ENCODE data around the gene ME1. TPM values are rescaled to one million over a fixed set of nuclear protein-coding genes. Genes with fewer than 3 reads are reported as not detected.

ME1 gene
- total RNA-seq, 1 donor from 2014 or later, result 4.2 TPM

DNA sequence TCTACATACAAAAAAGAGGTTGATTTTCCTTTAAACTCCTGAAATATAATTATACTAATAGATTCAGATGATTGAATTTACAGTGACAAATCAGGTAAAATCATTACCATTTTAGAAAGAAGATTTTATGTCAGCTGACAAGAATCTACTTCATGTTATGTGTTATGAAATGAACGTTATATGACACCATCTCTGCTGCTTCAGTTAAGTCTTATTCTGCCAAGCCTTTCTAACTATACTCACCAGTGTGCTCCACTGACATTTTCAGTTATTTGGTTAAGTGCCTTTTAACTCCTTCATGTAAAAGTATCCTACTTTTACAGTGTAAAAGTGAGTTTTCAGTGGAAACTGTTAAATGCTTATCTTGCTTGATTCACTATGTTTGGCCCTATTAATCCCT lies 157.3 kb downstream of the ME1 start:
- DNase-seq (ENCODE audit: extremely low spot score, unreplicated experiment), result no peak
- Mint-ChIP-seq H3K36me3 (no peaks in the 10 kb centered on the region), H3K27ac (no peak overlapping the region), H3K27me3 (no peaks in the 10 kb centered on the region), H3K4me1 (ENCODE audit: unreplicated experiment) (no peaks in the 10 kb centered on the region), H3K9me3 (no peaks in the 10 kb centered on the region), H3K4me3 (no peak overlapping the region)
- TF ChIP-seq, protein P1, sequence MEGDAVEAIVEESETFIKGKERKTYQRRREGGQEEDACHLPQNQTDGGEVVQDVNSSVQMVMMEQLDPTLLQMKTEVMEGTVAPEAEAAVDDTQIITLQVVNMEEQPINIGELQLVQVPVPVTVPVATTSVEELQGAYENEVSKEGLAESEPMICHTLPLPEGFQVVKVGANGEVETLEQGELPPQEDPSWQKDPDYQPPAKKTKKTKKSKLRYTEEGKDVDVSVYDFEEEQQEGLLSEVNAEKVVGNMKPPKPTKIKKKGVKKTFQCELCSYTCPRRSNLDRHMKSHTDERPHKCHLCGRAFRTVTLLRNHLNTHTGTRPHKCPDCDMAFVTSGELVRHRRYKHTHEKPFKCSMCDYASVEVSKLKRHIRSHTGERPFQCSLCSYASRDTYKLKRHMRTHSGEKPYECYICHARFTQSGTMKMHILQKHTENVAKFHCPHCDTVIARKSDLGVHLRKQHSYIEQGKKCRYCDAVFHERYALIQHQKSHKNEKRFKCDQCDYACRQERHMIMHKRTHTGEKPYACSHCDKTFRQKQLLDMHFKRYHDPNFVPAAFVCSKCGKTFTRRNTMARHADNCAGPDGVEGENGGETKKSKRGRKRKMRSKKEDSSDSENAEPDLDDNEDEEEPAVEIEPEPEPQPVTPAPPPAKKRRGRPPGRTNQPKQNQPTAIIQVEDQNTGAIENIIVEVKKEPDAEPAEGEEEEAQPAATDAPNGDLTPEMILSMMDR (conservative IDR thresholded peaks at IDR 0.05), result no peak

DNA sequence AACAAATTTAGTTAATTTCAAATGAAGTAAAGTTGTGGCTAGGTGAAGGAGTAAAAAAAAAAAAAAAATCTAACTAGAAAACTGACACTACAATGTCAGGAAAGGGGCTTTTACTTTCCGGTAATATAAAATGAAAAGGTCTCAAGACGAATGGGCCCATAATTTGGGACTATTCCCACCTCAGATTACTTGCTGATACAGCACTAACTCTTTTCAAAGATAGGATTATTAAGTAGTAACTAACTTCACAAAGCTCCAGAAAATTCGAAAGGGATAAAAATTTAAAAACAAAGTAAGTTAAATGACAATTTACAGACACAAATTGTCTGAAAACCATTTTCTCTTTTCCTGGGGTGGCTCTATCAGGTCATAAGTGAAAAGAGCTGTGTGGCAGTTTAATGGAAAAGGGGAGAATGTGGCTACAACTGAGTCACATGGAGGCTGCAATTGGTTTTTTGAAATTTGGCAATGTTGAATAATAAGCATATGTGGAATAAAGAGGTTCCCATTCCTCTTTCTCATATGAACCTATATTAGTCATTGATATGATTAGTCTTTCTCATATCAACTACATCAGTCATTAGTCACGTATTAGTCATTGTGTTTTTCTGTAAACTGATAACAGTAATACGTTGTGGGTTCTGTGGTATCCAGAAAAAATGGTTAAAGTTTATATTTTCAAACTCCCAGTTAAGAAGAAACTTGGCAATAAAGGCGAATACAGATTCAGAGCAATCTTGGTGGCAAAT lies 159.7 kb downstream of the ME1 start:
- H3K4me3 Mint-ChIP-seq, result no peak overlapping the region
- H3K9me3 Mint-ChIP-seq, result no peaks in the 10 kb centered on the region
- no peak overlapping the region for H3K27ac Mint-ChIP-seq
- DNase-seq (ENCODE audit: extremely low spot score, unreplicated experiment), result no peak
- TF ChIP-seq, protein P1 (conservative IDR thresholded peaks at IDR 0.05), result no peak
- no peaks in the 10 kb centered on the region for H3K27me3 Mint-ChIP-seq
- H3K4me1 Mint-ChIP-seq (ENCODE audit: unreplicated experiment), result no peaks in the 10 kb centered on the region
- H3K36me3 Mint-ChIP-seq, result no peaks in the 10 kb centered on the region

DNA sequence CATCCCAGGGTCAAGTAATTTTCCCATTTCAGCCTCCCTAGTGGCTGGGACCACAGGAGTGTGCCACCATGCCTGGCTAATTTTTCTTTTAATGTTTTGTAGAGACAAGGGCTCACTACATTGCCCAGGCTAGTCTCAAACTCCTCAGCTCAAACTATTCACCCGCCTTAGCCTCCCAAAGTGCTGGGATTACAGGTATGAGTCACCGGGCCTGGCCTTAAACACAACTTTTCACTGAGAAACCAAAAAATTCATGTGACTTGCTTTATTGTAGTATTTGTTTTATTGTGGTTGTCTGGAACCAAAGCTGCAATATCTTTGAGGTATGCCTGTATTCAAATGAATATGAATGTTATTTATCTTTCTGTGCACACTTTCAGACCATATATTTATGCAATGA lies 165.5 kb downstream of the ME1 start:
- Mint-ChIP-seq H3K4me1 (ENCODE audit: unreplicated experiment) (no peaks in the 10 kb centered on the region), H3K9me3 (no peaks in the 10 kb centered on the region), H3K27ac (no peak overlapping the region), H3K36me3 (no peaks in the 10 kb centered on the region), H3K27me3 (no peaks in the 10 kb centered on the region), H3K4me3 (no peak overlapping the region)
- TF ChIP-seq, protein P1 (conservative IDR thresholded peaks at IDR 0.05), result no peak
- no peak for DNase-seq (ENCODE audit: extremely low spot score, unreplicated experiment)

DNA sequence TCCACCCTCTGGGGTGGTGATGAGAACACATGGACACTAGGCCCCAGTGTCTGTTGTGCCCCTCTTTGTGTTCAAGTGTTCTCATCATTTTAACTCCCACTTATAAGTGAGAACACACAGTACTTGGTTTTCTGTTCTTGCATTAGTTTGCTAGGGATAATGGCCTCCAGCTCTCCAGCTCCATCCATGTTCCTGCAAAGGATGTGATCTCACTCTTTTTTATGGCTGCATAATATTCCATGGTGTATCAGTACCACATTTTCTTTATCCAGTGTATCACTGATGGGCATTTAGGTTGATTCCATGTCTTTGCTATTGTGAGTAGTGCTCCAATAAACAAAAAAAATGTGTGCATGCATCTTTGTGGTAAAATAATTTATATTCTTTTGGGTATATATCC lies 170.3 kb downstream of the ME1 start:
- Mint-ChIP-seq H3K27me3 (no peaks in the 10 kb centered on the region), H3K4me1 (ENCODE audit: unreplicated experiment) (no peaks in the 10 kb centered on the region), H3K36me3 (no peaks in the 10 kb centered on the region), H3K27ac (no peak overlapping the region), H3K4me3 (no peak overlapping the region), H3K9me3 (no peaks in the 10 kb centered on the region)
- DNase-seq (ENCODE audit: extremely low spot score, unreplicated experiment), result no peak
- TF ChIP-seq, protein P1 (conservative IDR thresholded peaks at IDR 0.05), result no peak

DNA sequence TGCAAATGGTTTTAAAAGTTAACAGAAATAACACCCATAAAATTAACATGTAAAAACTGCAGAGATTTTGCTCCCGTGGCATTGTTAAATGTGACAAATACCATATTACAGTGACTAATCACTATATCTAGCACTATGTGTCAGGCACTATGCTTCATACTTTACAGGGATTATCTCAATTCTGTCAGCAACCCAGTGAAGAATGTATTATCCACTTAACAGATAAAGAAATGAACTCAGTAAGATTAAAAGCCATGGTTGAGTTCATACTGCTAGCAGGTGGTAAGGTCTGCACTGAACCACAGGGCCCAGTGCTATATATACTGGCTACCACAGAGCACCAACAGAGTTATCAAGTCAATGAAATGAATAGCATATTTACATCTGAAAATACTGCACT lies 172.3 kb downstream of the ME1 start:
- TF ChIP-seq, protein P1 (conservative IDR thresholded peaks at IDR 0.05), result no peak
- H3K4me1 Mint-ChIP-seq (ENCODE audit: unreplicated experiment), result no peaks in the 10 kb centered on the region
- no peaks in the 10 kb centered on the region for H3K27me3 Mint-ChIP-seq
- H3K36me3 Mint-ChIP-seq, result no peaks in the 10 kb centered on the region
- no peak overlapping the region for H3K4me3 Mint-ChIP-seq
- DNase-seq (ENCODE audit: extremely low spot score, unreplicated experiment), result no peak
- no peaks in the 10 kb centered on the region for H3K9me3 Mint-ChIP-seq
- H3K27ac Mint-ChIP-seq, result no peak overlapping the region
